K562 (cell line): ENCODE measurements around the gene CFAP141. TPM values are rescaled to one million over a fixed set of nuclear protein-coding genes. Genes with fewer than 3 reads are reported as not detected.

ENCODE experiments used
- ATF3 ChIP-seq, 2 experiments: fragments of 450-650 bp in 1 of 2; sonication (generic) in 1 of 2; formaldehyde crosslinking in 1 of 2; IDR thresholded peaks in 1 of 2; conservative IDR thresholded peaks in 1 of 2; 2 replicates each; pipeline versions ENCODE4 v1.6.1 to v1.8.1; 2016 to 2023; ENCODE audit warnings: mild to moderate bottlenecking in 2 of 2, moderate library complexity in 2 of 2, inconsistent platforms in 1 of 2, missing genetic modification reagents in 1 of 2
- CBX8 ChIP-seq: fragments of 200-600 bp; sonication (generic); IDR thresholded peaks from 2 replicates; pipeline ENCODE4 v1.6.1; 2012; ENCODE audit warnings: borderline replicate concordance, mixed run types, low read depth, mild to moderate bottlenecking, moderate library complexity, mixed read lengths, low read length, control low read depth, inconsistent platforms; ENCODE audit not compliant: poor library complexity, severe bottlenecking; ENCODE audit errors: extremely low read depth
- E2F6 ChIP-seq, 2 experiments: IDR thresholded peaks; 2 replicates each; pipeline ENCODE4 v1.6.1; 2011; ENCODE audit warnings: borderline replicate concordance in 1 of 2, control low read depth in 1 of 2, low read depth in 1 of 2, low read length in 1 of 2, mild to moderate bottlenecking in 1 of 2, mixed read lengths in 1 of 2, moderate library complexity in 1 of 2; ENCODE audit not compliant: insufficient read depth in 1 of 2, insufficient read length in 1 of 2, poor library complexity in 1 of 2, severe bottlenecking in 1 of 2; ENCODE audit errors: extremely low read depth in 1 of 2
- HDAC8 ChIP-seq: fragments of 450-650 bp; IDR thresholded peaks from 2 replicates; pipeline ENCODE4 v1.6.1; 2016; ENCODE audit warnings: mild to moderate bottlenecking, missing genetic modification characterization, moderate library complexity, missing compliant biosample characterization
- KDM4B ChIP-seq, 2 experiments: fragments of 450-650 bp in 1 of 2; sonication (generic) in 1 of 2; IDR thresholded peaks; 2 replicates each; pipeline ENCODE4 v1.6.1; 2016 to 2017; ENCODE audit warnings: borderline replicate concordance in 2 of 2, antibody characterized with exemption in 1 of 2, low read depth in 1 of 2, mild to moderate bottlenecking in 1 of 2
- KLF1 ChIP-seq: fragments of 450-650 bp; IDR thresholded peaks from 2 replicates; pipeline ENCODE4 v1.6.1; 2016; ENCODE audit warnings: missing genetic modification characterization, missing compliant biosample characterization
- NFYB ChIP-seq: IDR thresholded peaks from 2 replicates; pipeline ENCODE4 v1.6.1; 2011; ENCODE audit warnings: mild to moderate bottlenecking, moderate library complexity; ENCODE audit not compliant: insufficient read length; ENCODE audit errors: extremely low read depth
- PHF20 ChIP-seq: fragments of 450-650 bp; IDR thresholded peaks from 2 replicates; pipeline ENCODE4 v1.6.1; 2018; ENCODE audit not compliant: partially characterized antibody
- PKNOX1 ChIP-seq: fragments of 450-650 bp; IDR thresholded peaks from 2 replicates; pipeline ENCODE4 v1.6.1; 2016
- POLR2B ChIP-seq: fragments of 450-650 bp; IDR thresholded peaks from 2 replicates; pipeline ENCODE4 v1.6.1; 2018; ENCODE audit warnings: low read depth; ENCODE audit not compliant: partially characterized antibody
- RFX1 ChIP-seq: fragments of 450-650 bp; IDR thresholded peaks from 2 replicates; pipeline ENCODE4 v1.6.1; 2016; ENCODE audit warnings: mild to moderate bottlenecking, moderate library complexity
- RREB1 ChIP-seq: fragments of 250-450 bp; sonication (Bioruptor Pico); IDR thresholded peaks from 2 replicates; pipeline ENCODE4 v1.4.0; 2020
- TRIM28 ChIP-seq: fragments of 450-650 bp; IDR thresholded peaks from 2 replicates; pipeline ENCODE4 v1.6.1; 2017
- ZC3H4 ChIP-seq: sonication (generic); formaldehyde crosslinking; IDR thresholded peaks from 2 replicates; pipeline ENCODE4 v1.9.0; 2021; ENCODE audit warnings: missing genetic modification reagents, borderline replicate concordance
- ZFX ChIP-seq: sonication (generic); formaldehyde crosslinking; IDR thresholded peaks from 2 replicates; pipeline ENCODE4 v1.8.0; 2022; ENCODE audit warnings: mild to moderate bottlenecking, missing genetic modification reagents, moderate library complexity
- ZNF77 ChIP-seq: fragments of 250-450 bp; sonication (Bioruptor Pico); IDR thresholded peaks from 2 replicates; pipeline ENCODE4 v1.5.0; 2020
- polyA plus RNA-seq, 8 experiments: library from polyadenylated mRNA; depleted of rRNA in 4 of 8; stranded (reverse) in 5 of 8; unstranded in 3 of 8; fragments of >200 nt; fragmentation: Nextera tagmentation in 2 of 8; fragmentation: Illumina TruSeq in 1 of 8; extraction: Ambion mirVana in 2 of 8; extraction: Trizol in 1 of 8; gene quantifications; 2 replicates each; pipeline versions ENCODE4 v1.2.1 to v1.2.3, GENCODE V29; 2011 to 2014; ENCODE audit warnings: inconsistent platforms in 1 of 8, missing spikeins in 1 of 8
- total RNA-seq, 7 experiments: library from RNA; depleted of rRNA in 6 of 7; stranded (reverse); fragments of >200 nt in 6 of 7; fragmentation: Illumina TruSeq in 2 of 7; extraction: Trizol in 2 of 7; gene quantifications; 2 replicates each; pipeline versions ENCODE4 v1.2.1 to v1.2.3, GENCODE V29; 2011 to 2021; ENCODE audit warnings: low replicate concordance in 1 of 7

CFAP141 gene
- total and polyA plus RNA-seq, 9 of the 15 experiments (the other 6 are each of a cell fraction or from before 2014, with no cell fraction given): not detected

GRCh38 chr1:154183046-154183915 lies 22.9 kb downstream of the CFAP141 start (continued):
- TF ChIP-seq E2F6 (IDR thresholded peaks at IDR 0.05; ENCODE audit: borderline replicate concordance in 1 of 2, extremely low read depth in 1 of 2, insufficient read depth in 1 of 2, insufficient read length in 1 of 2, low read depth in 1 of 2, low read length in 1 of 2, poor library complexity in 1 of 2, severe bottlenecking in 1 of 2): peak; percentile 98 to 99
- peak; percentile 45 for TF ChIP-seq NFYB
- peak; percentile 93 for TF ChIP-seq ZFX
- TF ChIP-seq PHF20: peak; percentile 90
- peak; percentile 91 for TF ChIP-seq KLF1
- peak in 1 of 2 experiments; percentile 86; a peak in 2 of 4 replicates for TF ChIP-seq KDM4B (IDR thresholded peaks at IDR 0.05; ENCODE audit: borderline replicate concordance in 2 of 2, low read depth in 1 of 2)
- no peak for TF ChIP-seq HDAC8
- TF ChIP-seq POLR2B: peak; percentile 96
- no peak for TF ChIP-seq ZNF77 (CRISPR knock-in tag)
- no peak for TF ChIP-seq CBX8
- peak; percentile 71 for TF ChIP-seq PKNOX1
- no peak for TF ChIP-seq TRIM28
- TF ChIP-seq ZC3H4: no peak
- TF ChIP-seq ATF3 (IDR thresholded peaks at IDR 0.05): peak; percentile 18; the same call in 1 of the 2 replicates
- TF ChIP-seq ATF3 (CRISPR knock-in tag; conservative IDR thresholded peaks at IDR 0.05): 0 out of 2 replicates have a peak, but pooled peaks have one; percentile 52
- peak; percentile 100 for TF ChIP-seq RFX1
- peak; percentile 3; the same call in 1 of the 2 replicates for TF ChIP-seq RREB1
